GM21529 (cell line): ENCODE data around the gene PCDHGB7.
A peak's percentile ranks its signal among the peaks of the same experiment; 100 is the strongest.
"Not testable (repeated sequence)": the region's sequence is repeated elsewhere in the genome, so short reads cannot be mapped to it uniquely, and the experiment has no call there.

Source experiments
- ATAC-seq: cut with Tn5 transposase; IDR thresholded peaks from one replicate; pipeline ENCODE4 v1.9.1; 2021; ENCODE audit not compliant: unreplicated experiment

The PCDHGB7 gene

GRCh38 chr5:141422742-141423291 is 5.3 kb downstream of the PCDHGB7 start:
- ATAC-seq, result no peak

DNA sequence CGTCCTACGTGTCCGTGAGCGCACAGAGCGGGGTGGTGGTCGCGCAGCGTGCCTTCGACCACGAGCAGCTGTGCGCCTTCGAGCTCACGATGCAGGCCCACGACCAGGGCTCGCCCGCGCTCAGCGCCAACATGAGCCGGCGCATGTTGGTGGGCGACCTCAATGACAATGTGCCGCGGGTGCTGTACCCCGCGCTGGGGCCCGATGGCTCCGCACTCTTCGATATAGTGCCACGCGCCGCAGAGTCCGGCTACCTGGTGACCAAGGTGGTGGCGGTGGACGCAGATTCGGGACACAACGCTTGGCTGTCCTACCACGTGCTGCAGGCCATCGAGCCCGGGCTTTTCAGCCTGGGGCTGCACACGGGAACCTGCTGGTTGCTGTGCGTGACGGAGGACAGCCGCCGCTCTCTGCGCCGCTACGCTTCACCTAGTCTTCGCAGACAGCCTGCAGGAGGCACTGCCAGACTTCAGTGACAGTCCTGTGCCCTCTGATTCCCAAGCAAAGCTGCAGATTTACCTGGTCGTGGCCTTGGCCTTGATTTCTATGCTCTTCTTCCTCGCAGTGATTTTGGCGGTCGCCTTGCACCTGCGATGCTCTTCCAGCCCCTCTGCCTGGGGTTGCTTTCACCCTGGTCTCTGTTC is 10.4 kb downstream of the PCDHGB7 start:
- ATAC-seq, result no peak

- peak; percentile 93 for ATAC-seq
Measured at GRCh38 chr5:141430332-141431113, 13.0 kb downstream of the PCDHGB7 start, which contains the start of gene PCDHGA12. Gene PCDHGA12, plus strand, starts transcription at chr5:141430507. Its CDS starts 253 bp downstream, at chr5:141430760.

- peak; percentile 32 for ATAC-seq
Measured at GRCh38 chr5:141431286-141431685, 13.8 kb downstream of the PCDHGB7 start.

DNA sequence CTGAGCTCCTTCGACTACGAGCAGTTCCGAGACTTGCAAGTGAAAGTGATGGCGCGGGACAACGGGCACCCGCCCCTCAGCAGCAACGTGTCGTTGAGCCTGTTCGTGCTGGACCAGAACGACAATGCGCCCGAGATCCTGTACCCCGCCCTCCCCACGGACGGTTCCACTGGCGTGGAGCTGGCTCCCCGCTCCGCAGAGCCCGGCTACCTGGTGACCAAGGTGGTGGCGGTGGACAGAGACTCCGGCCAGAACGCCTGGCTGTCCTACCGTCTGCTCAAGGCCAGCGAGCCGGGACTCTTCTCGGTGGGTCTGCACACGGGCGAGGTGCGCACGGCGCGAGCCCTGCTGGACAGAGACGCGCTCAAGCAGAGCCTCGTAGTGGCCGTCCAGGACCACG is 14.8 kb downstream of the PCDHGB7 start:
- ATAC-seq, result not testable (repeated sequence)

GRCh38 chr5:141432726-141433125 is 15.2 kb downstream of the PCDHGB7 start:
- ATAC-seq, result not testable (repeated sequence)

- ATAC-seq, result no peak
Measured at GRCh38 chr5:141434006-141434405, 16.5 kb downstream of the PCDHGB7 start.

DNA sequence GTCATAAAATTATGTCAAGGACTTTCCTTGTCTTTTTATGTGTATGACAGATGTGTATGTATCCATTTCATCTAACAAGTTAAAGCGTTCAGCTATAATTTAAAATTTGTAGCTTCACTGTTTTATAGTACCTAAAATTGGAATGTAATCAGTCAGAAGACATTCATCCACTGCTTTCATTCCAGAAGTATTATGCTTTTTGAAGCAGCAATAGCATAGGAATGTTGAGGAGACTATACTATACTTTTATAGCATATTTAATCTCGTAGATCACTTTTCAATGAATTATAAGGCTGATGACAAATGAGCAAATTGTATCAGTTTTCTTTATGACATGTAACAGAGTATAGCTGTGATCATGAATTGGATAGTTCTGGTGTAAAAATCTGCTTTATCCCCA is 19.7 kb downstream of the PCDHGB7 start:
- ATAC-seq, result no peak

DNA sequence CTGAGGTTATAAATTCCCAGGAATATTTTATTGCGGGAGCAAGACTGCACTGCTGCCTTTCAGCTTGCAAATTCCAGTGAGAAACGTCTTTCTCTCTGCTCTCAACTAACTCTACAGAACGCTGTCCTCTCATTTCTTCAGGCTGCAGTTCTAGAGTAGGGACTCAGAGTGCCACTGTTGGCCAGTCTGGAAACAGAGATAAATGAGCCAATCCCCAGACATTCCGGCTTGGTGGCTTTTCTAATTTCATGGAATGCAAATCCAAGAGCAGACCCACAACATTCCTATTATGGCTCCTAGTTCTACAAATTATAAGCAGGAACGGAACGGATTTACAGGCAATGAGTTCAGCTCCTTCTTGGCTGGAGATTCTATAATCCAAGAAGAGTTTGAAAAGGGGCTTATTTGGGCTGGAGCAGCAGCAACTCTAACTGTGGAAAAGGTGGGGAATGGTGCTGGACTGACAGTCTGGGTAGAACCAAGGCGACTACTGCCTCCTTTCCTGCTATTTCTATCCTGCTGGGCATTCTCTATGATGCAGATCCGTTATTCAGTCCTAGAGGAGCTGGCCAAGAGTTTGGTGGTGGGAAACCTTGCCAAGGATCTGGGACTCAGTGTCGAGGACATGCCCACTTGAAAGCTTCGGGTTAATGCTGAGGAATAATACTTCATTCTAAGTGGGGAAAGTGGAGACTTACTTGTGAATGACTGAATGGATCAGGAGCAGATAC is 22.1 kb downstream of the PCDHGB7 start:
- no peak for ATAC-seq

DNA sequence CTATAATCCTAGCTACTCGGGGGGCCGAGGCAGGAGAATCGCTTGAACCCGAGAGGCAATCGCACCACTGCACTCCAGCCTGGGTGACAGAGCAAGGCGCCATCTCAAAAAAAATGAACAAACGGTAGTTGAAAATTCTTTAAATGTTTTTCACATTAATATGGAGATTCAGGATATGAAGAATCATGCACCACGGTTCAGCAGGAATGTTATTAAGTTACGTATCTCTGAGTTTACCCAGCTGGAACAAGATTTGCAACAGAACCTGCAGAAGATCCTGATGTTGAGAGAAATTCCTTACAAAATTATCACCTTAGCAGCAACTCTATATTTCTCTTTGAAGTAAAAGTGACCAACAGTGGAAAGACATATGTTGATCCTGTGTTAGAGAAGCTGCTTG is 22.9 kb downstream of the PCDHGB7 start:
- ATAC-seq, result no peak

GRCh38 chr5:141441571-141442170 is 24.2 kb downstream of the PCDHGB7 start:
- ATAC-seq, result no peak

DNA sequence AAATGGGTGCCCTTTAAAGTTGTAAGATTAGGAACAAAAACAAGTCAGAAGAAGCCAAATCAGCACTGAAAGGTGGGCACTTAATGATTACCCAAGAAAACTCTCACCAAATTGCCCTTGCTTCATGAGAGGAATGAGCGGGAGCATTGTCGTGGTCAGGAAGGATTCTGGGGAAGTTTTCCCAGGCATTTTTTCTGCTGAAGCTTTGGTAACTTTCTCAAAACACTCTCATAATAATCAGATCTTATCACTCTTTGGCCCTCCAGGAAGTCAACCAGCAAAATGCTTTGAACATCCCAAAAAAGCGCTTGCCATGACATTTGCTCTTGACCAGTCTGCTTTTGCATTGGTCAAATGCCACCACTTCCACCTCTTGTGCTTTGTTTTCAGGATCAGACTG is 47.9 kb downstream of the PCDHGB7 start:
- no peak for ATAC-seq
